Measurements from ENCODE around the gene SECISBP2L.
A peak's percentile ranks its signal among the peaks of the same experiment; 100 is the strongest.

GRCh38 chr15:48965972-48966371 is 80.3 kb downstream of the SECISBP2L start:
- TF ChIP-seq CTCF (IDR thresholded peaks at IDR 0.05; ENCODE audit: poor library complexity) (peak; percentile 23), EZH2 (IDR thresholded peaks at IDR 0.05; ENCODE audit: borderline replicate concordance) (no peak)

Measured in hepatocyte (in vitro differentiated cells).